GM18507 (cell line): ENCODE measurements around the gene RPL37.
"Not testable (repeated sequence)": the region's sequence is repeated elsewhere in the genome, so short reads cannot be mapped to it uniquely, and the experiment has no call there.

ENCODE experiments used
- DNase-seq: peaks from one replicate; pipeline ENCODE4 v3.0.0; 2011; ENCODE audit warnings: low read depth; ENCODE audit not compliant: insufficient read length; ENCODE audit errors: extremely low spot score
- FAIRE-seq: peaks from 2 replicates; lab custom pipeline; 2011; peaks lifted over from hg19 to GRCh38; lab: Jason Lieb, UNC

RPL37 gene

GRCh38 chr5:40798801-40799210, 36.2 kb downstream of the RPL37 start:
- no peak for FAIRE-seq

GRCh38 chr5:40798012-40798800, 36.8 kb downstream of the RPL37 start, which contains the start of gene PRKAA1:
PRKAA1 (minus strand) TSS chr5:40798374; CDS start chr5:40798189, 185 bp downstream.
- FAIRE-seq (peak; percentile 74), DNase-seq (peak; percentile 77)

More at GRCh38 chr5:40798801-40799210, 36.2 kb downstream of the RPL37 start:
- DNase-seq, result no peak

GRCh38 chr5:40797273-40798011, 37.6 kb downstream of the RPL37 start:
- FAIRE-seq (peak; percentile 48), DNase-seq (peak; percentile 11)

- FAIRE-seq (no peak), DNase-seq (no peak)
Measured at GRCh38 chr5:40796487-40796889, 38.5 kb downstream of the RPL37 start.

GRCh38 chr5:40794877-40795276, 40.1 kb downstream of the RPL37 start:
- not testable (repeated sequence) for DNase-seq, FAIRE-seq

- not testable (repeated sequence) for DNase-seq, FAIRE-seq
Measured at GRCh38 chr5:40794340-40794739, 40.7 kb downstream of the RPL37 start.

GRCh38 chr5:40792691-40793090, 42.3 kb downstream of the RPL37 start:
- not testable (repeated sequence) for FAIRE-seq, DNase-seq

- no peak for DNase-seq
- FAIRE-seq, result no peak
Measured at GRCh38 chr5:40791715-40792139, 43.3 kb downstream of the RPL37 start.

GRCh38 chr5:40790947-40791593, 44.0 kb downstream of the RPL37 start:
- FAIRE-seq (no peak), DNase-seq (no peak)

GRCh38 chr5:40788941-40789340, 46.1 kb downstream of the RPL37 start:
- not testable (repeated sequence) for FAIRE-seq, DNase-seq

GRCh38 chr5:40787986-40788385, 47.0 kb downstream of the RPL37 start:
- no peak for FAIRE-seq

GRCh38 chr5:40786664-40787063, 48.4 kb downstream of the RPL37 start:
- not testable (repeated sequence) for FAIRE-seq, DNase-seq

More at GRCh38 chr5:40787986-40788385, 47.0 kb downstream of the RPL37 start:
- DNase-seq, result no peak

- FAIRE-seq (no peak), DNase-seq (no peak)
Measured at GRCh38 chr5:40784916-40785315, 50.1 kb downstream of the RPL37 start.

- DNase-seq (no peak), FAIRE-seq (peak; percentile 12)
Measured at GRCh38 chr5:40784027-40784653, 50.9 kb downstream of the RPL37 start.

GRCh38 chr5:40781843-40782409, 53.1 kb downstream of the RPL37 start:
- FAIRE-seq, result no peak
- no peak for DNase-seq

GRCh38 chr5:40780858-40781257, 54.2 kb downstream of the RPL37 start:
- no peak for DNase-seq
- FAIRE-seq, result no peak

- no peak for DNase-seq
- FAIRE-seq, result no peak
Measured at GRCh38 chr5:40780199-40780598, 54.8 kb downstream of the RPL37 start.

GRCh38 chr5:40779561-40779960, 55.5 kb downstream of the RPL37 start:
- no peak for DNase-seq
- no peak for FAIRE-seq

GRCh38 chr5:40778133-40778532, 56.9 kb downstream of the RPL37 start:
- no peak for FAIRE-seq
- DNase-seq, result no peak
